SK-N-SH (cell line): Measurements from ENCODE around the gene TMEM231.

Experiments
- FOXM1 ChIP-seq: IDR thresholded peaks from 2 replicates; pipeline ENCODE4 v1.4.0; 2012; ENCODE audit warnings: low read depth, mild to moderate bottlenecking
- MEF2A ChIP-seq: IDR thresholded peaks from 2 replicates; pipeline ENCODE4 v1.4.0; 2012; ENCODE audit warnings: low read depth, borderline replicate concordance
- NFIC ChIP-seq: IDR thresholded peaks from 2 replicates; pipeline ENCODE4 v1.4.0; 2012; ENCODE audit warnings: borderline replicate concordance
- SIN3A ChIP-seq: IDR thresholded peaks from 2 replicates; pipeline ENCODE4 v1.6.1; 2012; ENCODE audit warnings: low read depth, mild to moderate bottlenecking, low read length, moderate library complexity, borderline replicate concordance
- TAF1 ChIP-seq: IDR thresholded peaks from 2 replicates; pipeline ENCODE4 v1.6.1; 2012; ENCODE audit warnings: low read depth, mild to moderate bottlenecking, low read length, moderate library complexity, borderline replicate concordance
- TF ChIP-seq, protein P1 (sequence below): IDR thresholded peaks from 2 replicates; pipeline ENCODE4 v1.4.0; 2012; ENCODE audit warnings: low read depth, borderline replicate concordance
- TF ChIP-seq, protein P2 (sequence below): fragments of 150-350 bp; IDR thresholded peaks from 2 replicates; pipeline ENCODE4 v1.6.1; 2017; ENCODE audit warnings: antibody characterized with exemption, low read length, low read depth, borderline replicate concordance
- TF ChIP-seq, protein P3 (sequence below): fragments of 200-600 bp; sonication (generic); IDR thresholded peaks from 2 replicates; pipeline ENCODE4 v1.6.1; 2017; ENCODE audit warnings: antibody characterized with exemption, mild to moderate bottlenecking, moderate library complexity
- TF ChIP-seq, protein P4 (sequence below): IDR thresholded peaks from 2 replicates; pipeline ENCODE4 v1.4.0; 2012; ENCODE audit warnings: low read depth, borderline replicate concordance

DNA sequence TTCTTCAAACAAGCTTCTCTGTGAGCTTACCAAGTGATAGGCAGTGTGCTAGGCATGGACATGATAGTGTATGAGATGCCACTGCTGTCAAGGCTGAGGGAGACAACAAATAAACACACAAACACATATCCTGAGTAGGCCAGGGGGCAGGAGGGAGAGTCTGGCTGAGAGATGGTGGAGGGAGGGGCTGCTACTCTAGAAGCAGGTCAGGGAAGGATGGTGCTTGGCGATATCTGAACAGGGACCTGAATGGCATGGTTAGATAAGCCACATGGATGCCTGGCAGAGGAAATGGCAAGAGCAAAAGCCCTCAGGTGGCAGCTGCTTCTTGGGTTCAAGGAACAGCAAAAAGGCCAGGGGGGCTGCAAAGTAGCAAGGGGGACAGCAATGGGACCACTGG is 52.3 kb downstream of the TMEM231 start:
- TF ChIP-seq, protein P1, sequence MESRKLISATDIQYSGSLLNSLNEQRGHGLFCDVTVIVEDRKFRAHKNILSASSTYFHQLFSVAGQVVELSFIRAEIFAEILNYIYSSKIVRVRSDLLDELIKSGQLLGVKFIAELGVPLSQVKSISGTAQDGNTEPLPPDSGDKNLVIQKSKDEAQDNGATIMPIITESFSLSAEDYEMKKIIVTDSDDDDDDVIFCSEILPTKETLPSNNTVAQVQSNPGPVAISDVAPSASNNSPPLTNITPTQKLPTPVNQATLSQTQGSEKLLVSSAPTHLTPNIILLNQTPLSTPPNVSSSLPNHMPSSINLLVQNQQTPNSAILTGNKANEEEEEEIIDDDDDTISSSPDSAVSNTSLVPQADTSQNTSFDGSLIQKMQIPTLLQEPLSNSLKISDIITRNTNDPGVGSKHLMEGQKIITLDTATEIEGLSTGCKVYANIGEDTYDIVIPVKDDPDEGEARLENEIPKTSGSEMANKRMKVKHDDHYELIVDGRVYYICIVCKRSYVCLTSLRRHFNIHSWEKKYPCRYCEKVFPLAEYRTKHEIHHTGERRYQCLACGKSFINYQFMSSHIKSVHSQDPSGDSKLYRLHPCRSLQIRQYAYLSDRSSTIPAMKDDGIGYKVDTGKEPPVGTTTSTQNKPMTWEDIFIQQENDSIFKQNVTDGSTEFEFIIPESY: no peak
- no peak for TF ChIP-seq NFIC
- no peak for TF ChIP-seq SIN3A
- TF ChIP-seq, protein P2, sequence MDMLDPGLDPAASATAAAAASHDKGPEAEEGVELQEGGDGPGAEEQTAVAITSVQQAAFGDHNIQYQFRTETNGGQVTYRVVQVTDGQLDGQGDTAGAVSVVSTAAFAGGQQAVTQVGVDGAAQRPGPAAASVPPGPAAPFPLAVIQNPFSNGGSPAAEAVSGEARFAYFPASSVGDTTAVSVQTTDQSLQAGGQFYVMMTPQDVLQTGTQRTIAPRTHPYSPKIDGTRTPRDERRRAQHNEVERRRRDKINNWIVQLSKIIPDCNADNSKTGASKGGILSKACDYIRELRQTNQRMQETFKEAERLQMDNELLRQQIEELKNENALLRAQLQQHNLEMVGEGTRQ: no peak
- TF ChIP-seq, protein P3, sequence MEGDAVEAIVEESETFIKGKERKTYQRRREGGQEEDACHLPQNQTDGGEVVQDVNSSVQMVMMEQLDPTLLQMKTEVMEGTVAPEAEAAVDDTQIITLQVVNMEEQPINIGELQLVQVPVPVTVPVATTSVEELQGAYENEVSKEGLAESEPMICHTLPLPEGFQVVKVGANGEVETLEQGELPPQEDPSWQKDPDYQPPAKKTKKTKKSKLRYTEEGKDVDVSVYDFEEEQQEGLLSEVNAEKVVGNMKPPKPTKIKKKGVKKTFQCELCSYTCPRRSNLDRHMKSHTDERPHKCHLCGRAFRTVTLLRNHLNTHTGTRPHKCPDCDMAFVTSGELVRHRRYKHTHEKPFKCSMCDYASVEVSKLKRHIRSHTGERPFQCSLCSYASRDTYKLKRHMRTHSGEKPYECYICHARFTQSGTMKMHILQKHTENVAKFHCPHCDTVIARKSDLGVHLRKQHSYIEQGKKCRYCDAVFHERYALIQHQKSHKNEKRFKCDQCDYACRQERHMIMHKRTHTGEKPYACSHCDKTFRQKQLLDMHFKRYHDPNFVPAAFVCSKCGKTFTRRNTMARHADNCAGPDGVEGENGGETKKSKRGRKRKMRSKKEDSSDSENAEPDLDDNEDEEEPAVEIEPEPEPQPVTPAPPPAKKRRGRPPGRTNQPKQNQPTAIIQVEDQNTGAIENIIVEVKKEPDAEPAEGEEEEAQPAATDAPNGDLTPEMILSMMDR: no peak
- TF ChIP-seq, protein P4, sequence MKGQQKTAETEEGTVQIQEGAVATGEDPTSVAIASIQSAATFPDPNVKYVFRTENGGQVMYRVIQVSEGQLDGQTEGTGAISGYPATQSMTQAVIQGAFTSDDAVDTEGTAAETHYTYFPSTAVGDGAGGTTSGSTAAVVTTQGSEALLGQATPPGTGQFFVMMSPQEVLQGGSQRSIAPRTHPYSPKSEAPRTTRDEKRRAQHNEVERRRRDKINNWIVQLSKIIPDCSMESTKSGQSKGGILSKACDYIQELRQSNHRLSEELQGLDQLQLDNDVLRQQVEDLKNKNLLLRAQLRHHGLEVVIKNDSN: no peak
- no peak for TF ChIP-seq TAF1
- no peak for TF ChIP-seq MEF2A
- TF ChIP-seq FOXM1: no peak
